Erythroblast (primary cell): Measurements from ENCODE around the gene FBXW12.

ENCODE experiments used
- GATA1 ChIP-seq: IDR thresholded peaks from 2 replicates; pipeline ENCODE4 v1.6.1; 2011; ENCODE audit warnings: low read depth, mild to moderate bottlenecking, control low read depth, low read length, moderate library complexity
- POLR2A ChIP-seq: IDR thresholded peaks from 2 replicates; pipeline ENCODE4 v1.6.1; 2011; ENCODE audit warnings: mild to moderate bottlenecking, low read length

DNA sequence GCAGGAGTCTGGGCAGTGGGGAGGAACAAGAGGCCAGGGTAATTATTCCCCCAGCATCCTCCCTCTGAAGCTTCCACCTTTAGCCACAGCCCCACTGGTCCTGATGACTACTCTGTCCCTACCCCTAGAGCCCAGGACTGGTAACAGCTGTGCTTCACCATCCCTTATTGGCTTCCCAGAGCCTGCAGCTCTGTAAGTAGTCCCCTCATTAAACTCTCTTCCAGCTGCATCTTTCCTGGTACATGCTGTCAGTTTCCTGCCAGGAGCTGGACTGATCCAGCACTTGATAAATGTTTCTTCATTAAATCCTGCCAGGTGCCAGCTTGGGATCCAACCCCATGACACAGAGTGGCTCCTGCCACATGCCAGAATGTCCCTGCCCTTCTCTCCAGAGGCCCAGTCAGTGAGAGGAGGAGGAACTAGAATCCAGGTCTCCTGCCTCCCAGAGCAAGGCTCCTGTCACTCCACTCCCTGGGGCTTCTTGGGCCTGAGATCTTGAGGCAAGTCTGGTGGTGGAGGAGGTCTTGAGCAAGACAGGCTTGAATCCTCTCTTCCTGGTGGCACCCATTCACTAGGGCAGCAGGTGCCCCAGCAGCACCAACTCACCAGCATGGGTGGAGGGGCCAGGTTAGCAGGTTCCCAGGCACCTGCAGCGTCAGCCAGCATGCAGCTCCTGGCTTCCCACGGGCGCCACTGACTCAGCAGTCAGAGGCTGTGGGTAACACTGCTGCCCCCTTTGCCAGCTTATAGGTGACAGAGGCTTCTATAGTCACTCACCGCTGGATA, 27.6 kb downstream of the FBXW12 start:
- no peak for TF ChIP-seq POLR2A
- no peak for TF ChIP-seq GATA1
